ENCODE data around the gene MYO5B.
"Not testable (repeated sequence)": the region's sequence is repeated elsewhere in the genome, so short reads cannot be mapped to it uniquely, and the experiment has no call there.

Gene MYO5B

DNA sequence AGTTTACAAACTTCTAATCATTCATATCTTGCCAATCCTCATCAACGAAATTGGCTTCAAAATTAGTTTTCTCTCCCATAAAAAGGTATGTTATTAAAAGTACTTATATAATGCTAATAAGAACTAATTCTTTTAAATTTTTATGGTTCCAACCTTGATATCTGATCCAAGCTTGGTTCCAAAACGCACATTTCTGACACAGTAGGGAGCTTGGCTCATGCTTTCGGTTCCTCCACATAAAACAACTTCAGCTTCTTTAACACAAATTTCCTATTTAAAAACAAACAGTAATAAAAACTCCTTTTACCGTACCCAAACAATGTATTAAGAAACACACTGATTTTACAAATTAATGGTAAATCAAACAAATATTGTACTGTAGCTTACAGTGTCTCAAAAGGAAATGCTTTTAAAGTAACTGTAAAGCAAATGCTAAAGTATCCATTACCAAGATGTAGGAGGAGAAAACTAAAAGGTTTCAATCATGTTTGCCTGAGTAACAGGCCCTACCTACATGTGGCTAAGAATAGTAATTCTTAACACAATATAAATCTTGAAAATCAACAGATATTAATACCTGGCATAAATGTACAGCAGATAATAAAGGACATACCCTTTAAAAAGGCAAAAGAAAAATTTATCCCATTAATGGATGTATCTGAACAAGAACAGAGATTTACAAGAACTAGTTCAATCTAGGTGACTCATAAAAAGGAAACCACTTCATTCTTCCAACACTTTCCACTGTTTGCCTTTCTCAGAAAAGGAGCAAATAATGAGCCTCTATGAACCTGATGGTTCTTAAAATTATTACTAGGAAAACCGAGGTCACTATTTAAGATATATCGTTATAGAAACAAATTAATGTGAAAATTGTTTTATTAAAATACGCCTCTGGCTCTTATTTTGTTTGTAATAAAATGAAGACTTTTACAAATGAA lies 399.1 kb downstream of the MYO5B start:
- Mint-ChIP-seq H3K27me3 (ENCODE audit: low read depth) (no peaks in the 10 kb centered on the region), H3K4me1 (ENCODE audit: low read depth) (peaks cover 14% of the 10 kb centered on the region), H3K4me3 (no peak overlapping the region), H3K27ac (no peak overlapping the region), H3K9me3 (no peaks in the 10 kb centered on the region), H3K36me3 (ENCODE audit: low read depth) (peaks cover 61% of the 10 kb centered on the region)
- no peak for DNase-seq (ENCODE audit: low spot score)

DNA sequence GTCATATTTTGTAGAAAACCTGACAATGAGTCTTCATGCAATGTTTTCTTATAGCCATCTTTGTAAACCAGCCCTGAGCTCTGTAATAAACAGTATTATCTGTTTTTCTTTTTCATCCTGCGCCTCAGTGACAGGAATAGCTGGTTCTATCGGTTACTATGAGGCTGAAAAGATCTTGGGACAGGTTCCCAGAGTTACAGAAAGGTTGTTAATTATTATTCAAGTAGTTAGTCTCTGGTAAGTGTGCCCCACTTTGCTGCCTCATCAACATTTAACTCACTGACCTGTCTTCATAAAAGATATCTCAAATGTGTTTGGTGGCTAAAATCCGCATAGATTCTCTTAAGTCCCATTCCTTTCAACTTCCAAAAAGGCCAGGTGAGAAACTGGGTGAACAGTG lies 400.2 kb downstream of the MYO5B start:
- Mint-ChIP-seq H3K27me3 (ENCODE audit: low read depth) (no peaks in the 10 kb centered on the region), H3K27ac (no peak overlapping the region), H3K4me1 (ENCODE audit: low read depth) (peaks cover 18% of the 10 kb centered on the region), H3K4me3 (no peak overlapping the region), H3K36me3 (ENCODE audit: low read depth) (peaks cover 66% of the 10 kb centered on the region), H3K9me3 (no peaks in the 10 kb centered on the region)
- no peak for DNase-seq (ENCODE audit: low spot score)

GRCh38 chr18:49789560-49790134 lies 405.3 kb downstream of the MYO5B start:
- Mint-ChIP-seq H3K4me1 (ENCODE audit: low read depth) (peaks cover 39% of the 10 kb centered on the region), H3K36me3 (ENCODE audit: low read depth) (peaks cover 71% of the 10 kb centered on the region), H3K27ac (peak overlapping the region; percentile 12)
- H3K9me3 Mint-ChIP-seq; H3K4me3 Mint-ChIP-seq; H3K27me3 Mint-ChIP-seq (ENCODE audit: low read depth): not testable (repeated sequence)
- peak; percentile 39 for DNase-seq (ENCODE audit: low spot score)

GRCh38 chr18:49788327-49788898 lies 406.5 kb downstream of the MYO5B start:
- H3K36me3 Mint-ChIP-seq (ENCODE audit: low read depth) = peaks cover 73% of the 10 kb centered on the region
- H3K4me3 Mint-ChIP-seq = peak overlapping the region; percentile 51
- peaks cover 41% of the 10 kb centered on the region for H3K4me1 Mint-ChIP-seq (ENCODE audit: low read depth)
- H3K9me3 Mint-ChIP-seq = no peaks in the 10 kb centered on the region
- DNase-seq (ENCODE audit: low spot score) = no peak
- no peaks in the 10 kb centered on the region for H3K27me3 Mint-ChIP-seq (ENCODE audit: low read depth)
- peak overlapping the region; percentile 80 for H3K27ac Mint-ChIP-seq

DNA sequence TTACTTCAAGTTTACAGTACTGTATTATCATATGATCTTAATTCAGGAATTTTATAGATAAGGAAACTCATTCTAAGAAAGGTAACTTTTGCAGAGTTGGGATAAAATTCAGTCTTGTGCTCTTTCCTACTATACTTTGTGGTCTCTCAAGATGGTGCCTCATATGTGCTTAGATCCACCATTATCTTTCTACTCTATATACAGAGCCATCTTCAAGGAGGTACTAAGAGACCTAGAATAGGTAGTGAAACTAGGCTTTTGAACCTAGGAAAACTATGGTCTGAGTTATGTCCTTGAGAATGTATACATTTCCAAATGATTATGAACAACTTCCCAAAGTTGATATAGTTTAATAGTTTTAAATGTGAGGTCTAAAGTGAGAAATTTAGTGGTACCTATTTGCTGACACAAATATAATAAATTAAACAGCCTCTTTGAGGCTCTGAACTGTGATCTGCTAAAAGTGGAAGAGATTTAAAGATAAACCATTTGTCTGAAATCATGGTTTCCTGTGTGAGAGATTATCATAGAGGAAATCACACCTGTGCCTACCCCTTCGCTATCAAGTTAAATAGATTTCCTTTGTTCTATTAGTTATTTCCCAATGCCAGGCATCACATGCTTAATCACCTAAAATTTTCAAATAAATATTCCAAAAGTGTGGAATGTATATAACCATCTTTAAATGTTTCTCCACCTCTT lies 408.8 kb downstream of the MYO5B start:
- Mint-ChIP-seq H3K4me1 (ENCODE audit: low read depth) (peaks cover 41% of the 10 kb centered on the region), H3K36me3 (ENCODE audit: low read depth) (peaks cover 75% of the 10 kb centered on the region), H3K27ac (no peak overlapping the region), H3K9me3 (no peaks in the 10 kb centered on the region), H3K27me3 (ENCODE audit: low read depth) (no peaks in the 10 kb centered on the region), H3K4me3 (peak overlapping the region; percentile 21)
- DNase-seq (ENCODE audit: low spot score) = no peak

- Mint-ChIP-seq H3K9me3 (no peaks in the 10 kb centered on the region), H3K27me3 (ENCODE audit: low read depth) (no peaks in the 10 kb centered on the region), H3K27ac (no peak overlapping the region), H3K4me3 (peak overlapping the region; percentile 22), H3K4me1 (ENCODE audit: low read depth) (peaks cover 37% of the 10 kb centered on the region), H3K36me3 (ENCODE audit: low read depth) (peaks cover 72% of the 10 kb centered on the region)
- DNase-seq (ENCODE audit: low spot score) = no peak
Observed at GRCh38 chr18:49784427-49785185, 410.3 kb downstream of the MYO5B start.

DNA sequence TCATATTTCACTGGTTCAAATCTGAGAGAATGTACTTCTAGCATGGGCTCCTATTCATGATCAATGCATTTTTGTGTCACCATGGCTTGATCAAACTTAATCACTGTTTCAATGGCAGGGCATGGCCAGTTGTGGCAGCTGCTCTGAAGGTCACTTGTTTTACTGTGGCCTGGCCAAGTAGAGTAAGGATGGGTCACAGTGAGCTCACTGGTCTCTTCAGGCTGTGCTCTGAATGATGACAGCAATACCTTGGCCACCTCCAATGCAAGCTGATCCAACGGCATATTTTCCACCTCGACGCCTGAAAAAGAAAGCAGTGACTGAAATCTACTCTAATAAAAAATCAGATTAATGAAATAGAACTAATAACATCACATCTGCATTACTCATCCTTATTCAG lies 411.3 kb downstream of the MYO5B start:
- not testable (repeated sequence) for H3K4me3 Mint-ChIP-seq; H3K9me3 Mint-ChIP-seq; H3K27me3 Mint-ChIP-seq (ENCODE audit: low read depth); DNase-seq (ENCODE audit: low spot score)
- Mint-ChIP-seq H3K36me3 (ENCODE audit: low read depth) (peaks cover 68% of the 10 kb centered on the region), H3K27ac (peak overlapping the region; percentile 2), H3K4me1 (ENCODE audit: low read depth) (peaks cover 29% of the 10 kb centered on the region)

DNA sequence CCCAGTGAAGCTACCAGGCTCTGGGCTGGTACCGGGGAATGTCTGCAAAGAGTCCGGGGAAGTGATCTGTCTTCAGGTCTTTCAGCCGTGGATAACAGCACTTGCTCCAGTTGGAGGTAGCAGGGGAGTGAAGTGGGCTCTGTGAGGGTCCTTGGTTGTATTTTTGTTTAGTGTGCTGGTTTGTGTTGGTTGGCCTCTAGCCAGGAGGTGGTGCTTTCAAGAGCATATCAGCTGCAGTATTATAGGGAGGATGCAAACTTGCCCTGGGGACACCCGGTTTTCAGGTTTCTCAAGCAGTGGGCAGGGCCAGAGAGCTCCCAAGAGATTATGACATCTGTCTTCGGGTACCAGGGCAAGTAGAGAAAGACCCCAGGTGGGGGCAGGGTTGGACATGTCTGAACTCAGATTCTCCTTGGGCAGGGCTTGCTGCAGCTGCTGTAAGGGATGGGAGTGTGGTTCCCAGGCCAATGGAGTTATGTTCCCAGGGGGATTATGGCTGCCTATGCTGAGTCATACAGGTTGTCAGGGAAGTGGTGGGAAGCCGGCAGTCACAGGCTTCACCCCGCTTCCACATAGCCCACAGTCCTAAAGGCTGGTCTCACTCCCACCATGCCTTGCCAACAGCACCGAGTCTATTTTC lies 416.0 kb downstream of the MYO5B start:
- DNase-seq (ENCODE audit: low spot score) = no peak
- Mint-ChIP-seq H3K27me3 (ENCODE audit: low read depth) (peaks cover 10% of the 10 kb centered on the region), H3K4me1 (ENCODE audit: low read depth) (no peaks in the 10 kb centered on the region), H3K27ac (no peak overlapping the region), H3K36me3 (ENCODE audit: low read depth) (peaks cover 45% of the 10 kb centered on the region), H3K9me3 (peaks cover 11% of the 10 kb centered on the region), H3K4me3 (no peak overlapping the region)
